Ovary (tissue), 3 donors: ENCODE data around the gene FBXL17.

Source experiments
- CTCF ChIP-seq, 3 donors: fragments of 450-650 bp in 2 of 3; fragments of 200-600 bp in 1 of 3; IDR thresholded peaks; one replicate each; pipeline versions ENCODE4 v1.5.1 to v1.8.0; 2016 to 2022; ENCODE audit warnings: antibody characterized with exemption in 3 of 3, mild to moderate bottlenecking in 1 of 3
- POLR2A ChIP-seq: fragments of 450-650 bp; IDR thresholded peaks from one replicate; pipeline ENCODE4 v1.6.1; 2017; ENCODE audit warnings: antibody characterized with exemption, mild to moderate bottlenecking, moderate library complexity
- donor health status: DM: no; HTN: no; CAD: no.

GRCh38 chr5:107873877-107874276, 508.0 kb downstream of the FBXL17 start:
- TF ChIP-seq CTCF (IDR thresholded peaks at IDR 0.05): no peak
- TF ChIP-seq POLR2A: no peak
